Caco-2 (cell line): ENCODE results near the gene CDH13. TPM values are rescaled to one million over a fixed set of nuclear protein-coding genes. Genes with fewer than 3 reads are reported as not detected.

Source experiments
- BruUV-seq: library from RNA; stranded (reverse); fragments of 400-500 nt; replicated peaks from 2 replicates; lab custom pipeline; 2021; lab: Mats Ljungman, UMichigan
- CTCF ChIA-PET: fragments of 300-600 bp; sonication (Branson Sonifier 250); formaldehyde crosslinking; loops from one replicate; lab custom pipeline; 2022; ENCODE audit warnings: antibody characterized with exemption; lab: Charles Lee
- POLR2A ChIA-PET: fragments of 300-600 bp; sonication (Branson Sonifier 250); formaldehyde crosslinking; loops from one replicate; lab custom pipeline; 2022; ENCODE audit warnings: antibody characterized with exemption; lab: Charles Lee
- DNase-seq, 2 experiments: peaks; one replicate each; pipeline versions ENCODE4 v3.0.0 to v3.0.0-alpha.2; 2020 to 2022
- H3K27me3 ChIP-seq: replicated peaks from 2 replicates; pipeline ENCODE4 v1.6.0; 2011; ENCODE audit warnings: low read length; ENCODE audit not compliant: control insufficient read depth, insufficient read depth
- H3K36me3 ChIP-seq: 2 replicates; pipeline ENCODE4 v1.5.1; 2011; ENCODE audit warnings: low read length; ENCODE audit not compliant: control insufficient read depth, insufficient read depth
- H3K4me1 ChIP-seq: fragments of 250-450 bp; sonication (Bioruptor Pico); 2 replicates; pipeline ENCODE4 v1.5.1; 2020; ENCODE audit warnings: mild to moderate bottlenecking
- H3K4me3 ChIP-seq: 2 replicates; pipeline ENCODE4 v1.5.1; 2011; ENCODE audit warnings: low read depth, mild to moderate bottlenecking, control low read depth, low read length
- H3K9me3 ChIP-seq: fragments of 250-450 bp; sonication (Bioruptor Pico); 2 replicates; pipeline ENCODE4 v1.5.1; 2020; ENCODE audit warnings: mild to moderate bottlenecking, moderate library complexity
- H3K27ac Mint-ChIP-seq: one replicate; pipeline ENCODE4 v1.8.0; 2022; ENCODE audit warnings: mixed read lengths; ENCODE audit not compliant: unreplicated experiment
- H3K27me3 Mint-ChIP-seq: one replicate; pipeline ENCODE4 v1.8.0; 2022; ENCODE audit warnings: mixed read lengths; ENCODE audit not compliant: insufficient read depth, unreplicated experiment
- H3K36me3 Mint-ChIP-seq: one replicate; pipeline ENCODE4 v1.8.0; 2022; ENCODE audit warnings: mild to moderate bottlenecking, mixed read lengths; ENCODE audit not compliant: insufficient read depth, unreplicated experiment
- H3K4me1 Mint-ChIP-seq: one replicate; pipeline ENCODE4 v1.8.0; 2022; ENCODE audit warnings: low read depth, mixed read lengths; ENCODE audit not compliant: unreplicated experiment
- H3K4me3 Mint-ChIP-seq: one replicate; pipeline ENCODE4 v1.8.0; 2022; ENCODE audit warnings: mild to moderate bottlenecking, moderate library complexity, mixed read lengths; ENCODE audit not compliant: unreplicated experiment
- H3K9me3 Mint-ChIP-seq: one replicate; pipeline ENCODE4 v1.8.0; 2022; ENCODE audit warnings: mixed read lengths; ENCODE audit not compliant: unreplicated experiment
- CTCF ChIP-seq, 2 experiments: fragments of 200-600 bp in 1 of 2; IDR thresholded peaks; 1 replicate in 1 of 2; 2 replicates in 1 of 2; pipeline versions ENCODE4 v1.5.1 to v1.8.0; 2011 to 2022; ENCODE audit warnings: antibody characterized with exemption in 1 of 2, control low read depth in 1 of 2, inconsistent platforms in 1 of 2, low read depth in 1 of 2, low read length in 1 of 2, mild to moderate bottlenecking in 1 of 2, moderate library complexity in 1 of 2; ENCODE audit not compliant: insufficient read depth in 1 of 2, severe bottlenecking in 1 of 2, unreplicated experiment in 1 of 2
- intact Hi-C: fragments of 100-400 bp; cut with micrococcal nuclease; formaldehyde crosslinking; loops from one replicate; pipeline ENCODE4 v1.10.0; 2022; ENCODE audit not compliant: unreplicated experiment
- total RNA-seq: library from RNA; stranded (reverse); gene quantifications from 2 replicates; pipeline ENCODE4 v1.2.3, GENCODE V29; 2022

The CDH13 gene
- total RNA-seq, 1 experiment from 2014 or later = 2.2 TPM

GRCh38 chr16:82935766-82936165, 309.0 kb downstream of the CDH13 start:
- H3K4me1 ChIP-seq = no peaks in the 10 kb centered on the region
- Mint-ChIP-seq H3K27me3 (peaks cover 3% of the 10 kb centered on the region), H3K36me3 (no peaks in the 10 kb centered on the region), H3K4me3 (no peak overlapping the region), H3K9me3 (peaks cover 31% of the 10 kb centered on the region), H3K27ac (no peak overlapping the region), H3K4me1 (no peaks in the 10 kb centered on the region)
- BruUV-seq = no TSS peak
- ChIA-PET POLR2A (no interaction called here), CTCF (no interaction called here)
- no peaks in the 10 kb centered on the region for H3K36me3 ChIP-seq
- TF ChIP-seq CTCF (IDR thresholded peaks at IDR 0.05; ENCODE audit: insufficient read depth in 1 of 2, low read depth in 1 of 2, low read length in 1 of 2, severe bottlenecking in 1 of 2, unreplicated experiment in 1 of 2) = no peak
- intact Hi-C loops = no loop called here
- no peak overlapping the region for H3K4me3 ChIP-seq
- no peak for DNase-seq
- peaks cover 15% of the 10 kb centered on the region; the same call in 1 of the 2 replicates for H3K9me3 ChIP-seq
- H3K27me3 ChIP-seq = no peaks in the 10 kb centered on the region

GRCh38 chr16:82936941-82937551, 310.3 kb downstream of the CDH13 start:
- Histone ChIP-seq H3K4me1 (no peaks in the 10 kb centered on the region), H3K27me3 (no peaks in the 10 kb centered on the region), H3K4me3 (no peak overlapping the region), H3K9me3 (peaks cover 15% of the 10 kb centered on the region; the same call in 1 of the 2 replicates), H3K36me3 (no peaks in the 10 kb centered on the region)
- BruUV-seq = no TSS peak
- CTCF ChIA-PET = interaction anchor here (0.6 kb wide), 1 partner anchor 1329 kb away, joined by 4 read pairs; no protein-coding TSS in a partner anchor
- intact Hi-C loops = no loop called here
- no peaks in the 10 kb centered on the region for H3K36me3 Mint-ChIP-seq
- DNase-seq = no peak
- H3K4me3 Mint-ChIP-seq = no peak overlapping the region
- H3K9me3 Mint-ChIP-seq = peaks cover 31% of the 10 kb centered on the region
- no peak for TF ChIP-seq CTCF (IDR thresholded peaks at IDR 0.05; ENCODE audit: insufficient read depth in 1 of 2, low read depth in 1 of 2, low read length in 1 of 2, severe bottlenecking in 1 of 2, unreplicated experiment in 1 of 2)
- H3K27me3 Mint-ChIP-seq = peaks cover 8% of the 10 kb centered on the region
- no peak overlapping the region for H3K27ac Mint-ChIP-seq
- no peaks in the 10 kb centered on the region for H3K4me1 Mint-ChIP-seq
- POLR2A ChIA-PET = no interaction called here

- peaks cover 11% of the 10 kb centered on the region; the same call in 1 of the 2 replicates for H3K9me3 ChIP-seq
- no peaks in the 10 kb centered on the region for H3K27me3 ChIP-seq
- H3K4me1 ChIP-seq = no peaks in the 10 kb centered on the region
- no peak overlapping the region for H3K4me3 ChIP-seq
- no peaks in the 10 kb centered on the region for H3K36me3 ChIP-seq
- DNase-seq = no peak
- no peaks in the 10 kb centered on the region for H3K36me3 Mint-ChIP-seq
- no TSS peak for BruUV-seq
- intact Hi-C loops = no loop called here
- no peaks in the 10 kb centered on the region for H3K4me1 Mint-ChIP-seq
- POLR2A ChIA-PET = no interaction called here
- no peak overlapping the region for H3K27ac Mint-ChIP-seq
- peaks cover 21% of the 10 kb centered on the region for H3K9me3 Mint-ChIP-seq
- CTCF ChIA-PET = no interaction called here
- H3K27me3 Mint-ChIP-seq = peaks cover 9% of the 10 kb centered on the region
- no peak for TF ChIP-seq CTCF (IDR thresholded peaks at IDR 0.05; ENCODE audit: insufficient read depth in 1 of 2, low read depth in 1 of 2, low read length in 1 of 2, severe bottlenecking in 1 of 2, unreplicated experiment in 1 of 2)
- H3K4me3 Mint-ChIP-seq = no peak overlapping the region
These were observed 311.3 kb downstream of the CDH13 start for GRCh38 chr16:82937926-82938520.
